HG03175 (cell line): ENCODE measurements around the gene SUB1.
"Not testable (repeated sequence)": the region's sequence is repeated elsewhere in the genome, so short reads cannot be mapped to it uniquely, and the experiment has no call there.

Experiments
- ATAC-seq: cut with Tn5 transposase; IDR thresholded peaks from one replicate; pipeline ENCODE4 v1.9.1; 2021; ENCODE audit warnings: mild to moderate bottlenecking, moderate library complexity; ENCODE audit not compliant: unreplicated experiment

Gene SUB1

DNA sequence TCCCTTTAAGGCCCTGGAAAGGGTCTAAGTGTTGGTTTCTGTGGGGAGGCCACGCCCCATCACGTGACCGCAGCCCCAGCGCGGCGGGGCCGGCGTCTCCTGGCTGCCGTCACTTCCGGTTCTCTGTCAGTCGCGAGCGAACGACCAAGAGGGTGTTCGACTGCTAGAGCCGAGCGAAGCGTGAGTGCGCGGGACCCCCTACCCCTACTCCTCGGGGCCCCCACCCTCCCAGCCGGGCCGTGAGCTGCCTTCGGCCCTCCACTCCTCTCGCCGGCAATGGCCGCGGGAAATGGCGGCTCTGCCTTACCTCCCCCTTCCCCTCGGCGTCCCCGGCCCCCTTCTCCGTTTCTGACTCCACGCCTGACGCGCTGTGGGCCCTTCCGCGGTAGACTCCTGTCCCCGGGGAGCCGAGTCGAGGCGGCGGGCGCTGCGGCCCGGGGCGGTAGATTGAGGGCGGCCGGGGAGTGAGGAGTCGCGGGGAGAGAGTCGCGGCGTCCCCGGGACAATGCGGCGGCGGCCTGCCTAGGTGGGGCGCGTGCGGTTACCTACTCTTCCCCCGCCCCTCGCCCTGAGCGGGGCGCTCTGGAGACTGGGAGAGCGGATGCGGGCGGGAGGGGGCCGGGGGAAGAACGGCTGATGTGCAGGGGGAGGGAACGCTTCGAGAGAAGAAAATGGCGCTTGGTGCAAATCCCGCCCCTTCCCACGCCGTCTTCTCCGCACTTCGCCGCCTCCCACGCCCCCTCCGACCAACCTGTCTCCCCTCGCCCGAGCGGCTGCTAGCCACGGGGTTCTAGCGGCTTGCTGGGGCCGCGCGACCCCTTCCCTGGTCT, at the start of gene SUB1:
TSS of gene SUB1 (plus strand) at position 112 of the 830 bp plus-strand sequence. CDS start 2,956 bp downstream, outside the sequence.
- peak; percentile 57 for ATAC-seq

DNA sequence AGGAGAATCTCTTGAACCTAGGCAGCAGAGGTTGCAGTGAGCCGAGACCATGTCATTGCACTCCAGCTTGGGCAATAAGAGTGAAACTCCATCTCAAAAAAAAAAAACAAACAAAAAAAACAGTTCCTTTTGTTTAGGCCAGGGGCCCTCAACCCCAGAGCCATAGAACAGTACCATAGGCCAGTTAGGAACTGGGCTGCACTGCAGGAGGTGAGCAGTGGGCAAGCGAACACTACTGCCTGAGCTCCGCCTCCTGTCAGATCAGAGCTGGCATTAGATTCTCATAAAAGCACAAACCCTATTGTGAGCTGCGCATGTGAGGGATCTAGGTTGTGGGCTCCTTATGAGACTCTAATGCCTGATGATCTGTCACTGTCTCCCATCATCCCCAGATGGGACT, 49.1 kb upstream of the SUB1 start:
- ATAC-seq = no peak

GRCh38 chr5:32537437-32538029, 47.8 kb upstream of the SUB1 start:
- peak; percentile 19 for ATAC-seq

- peak; percentile 88 for ATAC-seq
Measured at GRCh38 chr5:32538031-32538547, 47.3 kb upstream of the SUB1 start.

DNA sequence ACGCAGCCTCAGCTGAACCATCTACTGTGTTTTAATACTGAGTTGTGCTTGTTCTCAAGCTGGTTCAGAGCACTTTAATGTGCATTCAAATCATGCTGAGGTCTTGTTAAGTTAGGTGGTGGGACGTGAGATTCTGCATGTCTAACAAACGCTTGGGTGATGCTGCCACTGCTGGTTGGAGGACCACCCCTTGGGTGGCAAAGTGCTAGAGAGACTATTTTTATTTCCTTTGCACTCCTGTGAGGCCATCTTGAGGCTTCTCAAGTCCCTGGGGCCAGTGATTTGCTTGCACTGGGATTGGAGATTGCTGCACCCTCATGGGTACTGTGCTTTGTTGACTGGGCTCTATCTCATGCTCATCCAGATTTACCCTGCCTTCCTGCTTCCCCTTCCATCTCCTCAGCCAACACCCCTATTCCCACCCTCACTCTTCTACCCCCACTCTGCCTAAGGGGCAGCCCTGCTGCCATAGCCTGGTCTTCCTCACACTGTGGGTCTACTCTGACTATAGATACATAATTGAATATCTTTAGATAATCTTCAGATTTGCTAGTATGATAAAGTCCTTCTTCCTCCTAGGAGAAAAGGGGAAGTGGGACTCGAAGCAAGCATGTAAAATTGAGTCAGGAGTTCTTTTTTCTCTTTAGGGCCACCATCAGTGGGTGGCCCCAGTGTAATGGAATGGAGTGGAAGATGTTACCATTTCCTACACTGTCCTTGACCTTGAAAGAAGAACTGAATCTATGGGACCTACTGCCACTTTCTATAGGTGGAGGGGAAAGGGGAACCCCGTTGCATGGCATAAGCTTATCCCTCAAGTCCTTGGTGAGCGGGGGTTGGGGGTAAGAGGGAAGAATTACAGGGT, 45.1 kb upstream of the SUB1 start:
- ATAC-seq = no peak

- no peak for ATAC-seq
Measured at GRCh38 chr5:32541241-32541640, 44.1 kb upstream of the SUB1 start.

DNA sequence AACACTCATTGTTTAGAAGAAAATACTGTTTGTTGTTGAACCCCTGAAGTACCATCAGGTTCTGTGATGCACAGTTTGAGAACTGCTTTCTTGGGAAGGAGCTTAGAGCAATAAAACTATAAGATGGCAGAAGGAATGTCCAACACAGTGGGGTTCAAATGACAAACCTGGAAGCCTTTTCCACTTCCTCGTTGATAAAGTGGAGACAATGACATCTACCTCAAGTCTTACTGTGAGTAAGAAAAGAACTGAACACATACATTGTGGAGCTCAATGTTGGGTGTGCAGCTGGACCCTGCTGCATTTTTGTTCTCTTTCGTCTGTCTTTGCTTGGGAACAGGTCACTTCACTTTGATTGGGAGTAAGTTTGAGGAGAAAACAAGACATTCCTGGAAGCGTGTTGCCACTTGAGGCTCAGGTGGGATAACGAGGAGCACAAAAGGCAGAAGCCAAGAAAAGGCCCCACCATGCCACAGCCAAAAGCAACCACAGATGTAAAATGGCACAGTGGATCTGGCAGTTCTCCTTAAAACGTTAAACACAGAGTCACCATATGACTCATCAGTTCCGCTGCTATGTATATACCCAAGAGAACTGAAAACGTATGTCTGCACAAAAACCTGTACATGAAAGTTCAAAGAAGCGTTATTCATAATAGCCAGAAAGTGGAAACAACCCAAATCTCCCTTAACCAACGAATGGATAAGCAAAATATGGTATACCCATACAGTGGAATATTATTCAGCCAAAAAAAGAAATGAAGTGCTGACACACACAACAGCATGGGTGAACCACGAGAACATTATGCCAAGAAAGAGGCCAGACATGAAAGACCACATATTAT, 42.9 kb upstream of the SUB1 start:
- ATAC-seq = peak; percentile 73

GRCh38 chr5:32543291-32543690, 42.1 kb upstream of the SUB1 start:
- no peak for ATAC-seq

DNA sequence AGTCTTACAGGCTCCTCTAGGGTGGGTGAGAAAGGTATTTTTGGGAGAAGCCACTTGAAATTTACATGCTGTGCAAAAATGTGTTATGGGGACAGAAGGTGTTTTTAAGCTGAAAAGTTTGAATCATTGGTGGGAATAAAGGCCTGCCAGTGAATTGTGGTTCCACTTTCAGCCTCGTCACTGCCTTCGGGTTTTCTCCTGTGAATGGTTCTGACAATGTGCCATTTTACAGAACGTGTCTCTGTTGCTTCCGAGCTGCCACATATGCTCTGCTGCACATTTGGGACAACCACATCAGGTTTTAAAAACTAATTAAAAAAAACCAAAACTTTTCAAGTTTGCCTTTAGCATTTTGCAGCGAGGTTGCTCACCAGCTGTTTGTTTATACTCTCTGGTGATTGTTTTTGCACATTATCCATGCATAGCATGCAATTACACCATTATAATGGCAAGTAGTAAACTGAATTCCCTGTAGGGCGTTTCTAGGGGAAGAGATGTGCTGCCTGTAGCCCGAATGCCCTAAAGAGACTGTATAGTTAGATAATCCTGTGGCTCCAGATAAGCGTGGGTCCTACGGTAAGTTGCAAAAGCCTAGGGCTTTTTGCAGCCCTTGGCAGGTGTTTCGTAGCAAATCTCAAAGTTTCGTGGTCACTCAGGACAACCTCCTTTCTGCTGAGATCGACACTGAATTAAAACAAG, 40.1 kb upstream of the SUB1 start:
- no peak for ATAC-seq

- ATAC-seq = no peak
Measured at GRCh38 chr5:32551194-32551593, 34.2 kb upstream of the SUB1 start.

- ATAC-seq = no peak
Measured at GRCh38 chr5:32551865-32552264, 33.5 kb upstream of the SUB1 start.

DNA sequence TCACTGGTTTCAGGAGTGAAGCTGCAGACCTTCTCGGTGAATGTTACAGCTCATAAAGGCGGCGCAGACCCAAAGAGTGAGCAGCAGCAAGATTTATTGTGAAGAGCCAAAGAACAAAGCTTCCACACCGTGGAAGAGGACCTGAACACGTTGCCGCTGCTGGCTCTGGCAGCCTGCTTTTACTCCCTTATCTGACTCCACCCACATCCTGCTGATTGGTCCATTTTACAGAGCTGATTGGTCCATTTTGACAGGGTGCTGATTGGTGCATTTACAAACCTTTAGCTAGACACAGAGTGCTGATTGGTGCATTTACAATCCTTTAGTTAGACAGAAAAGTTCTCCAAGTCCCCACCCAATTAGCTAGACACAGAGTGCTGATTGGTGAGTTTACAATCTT, 32.9 kb upstream of the SUB1 start:
- not testable (repeated sequence) for ATAC-seq

DNA sequence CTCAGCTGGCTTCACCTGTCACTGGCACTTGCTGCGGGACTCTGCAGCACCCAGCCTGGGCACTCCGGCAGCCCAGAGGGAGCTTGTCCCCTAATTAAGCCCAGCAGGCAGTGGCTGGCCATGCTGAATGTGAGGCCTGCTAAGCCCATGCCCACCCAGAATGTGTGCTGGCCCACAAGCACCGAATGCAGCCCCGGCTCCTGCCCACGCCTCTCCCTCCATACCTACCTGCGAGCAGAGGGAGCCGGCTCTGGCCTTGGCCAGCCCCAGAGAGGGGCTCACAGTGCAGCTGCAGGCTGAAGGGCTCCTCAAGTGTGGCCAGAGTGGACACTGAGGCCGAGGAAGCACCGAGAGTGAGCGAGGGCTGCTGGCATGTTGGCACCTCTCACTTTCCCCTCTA, 32.4 kb upstream of the SUB1 start:
- no peak for ATAC-seq

GRCh38 chr5:32554181-32554780, 31.1 kb upstream of the SUB1 start:
- ATAC-seq = not testable (repeated sequence)

GRCh38 chr5:32556543-32556942, 28.8 kb upstream of the SUB1 start:
- not testable (repeated sequence) for ATAC-seq

GRCh38 chr5:32559411-32559810, 25.9 kb upstream of the SUB1 start:
- no peak for ATAC-seq

DNA sequence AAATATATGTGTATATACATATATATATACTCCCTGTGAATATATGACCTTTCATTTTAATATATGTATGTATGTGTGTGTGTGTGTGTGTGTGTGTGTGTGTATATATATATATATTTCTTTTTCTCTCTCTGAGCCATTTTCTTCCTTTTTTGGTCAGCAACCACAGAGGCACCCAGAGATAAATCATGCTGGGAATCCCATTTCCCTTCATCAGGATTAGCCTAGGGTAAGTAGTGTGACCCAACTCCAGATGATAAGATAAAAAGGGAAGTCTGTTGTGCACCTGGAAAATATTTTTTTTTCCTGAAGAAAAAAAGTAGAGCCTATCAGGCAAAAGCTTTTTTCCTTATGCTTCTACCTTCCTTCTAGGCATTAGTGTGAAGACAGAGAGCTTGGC, 25.4 kb upstream of the SUB1 start:
- ATAC-seq = no peak

GRCh38 chr5:32562056-32562455, 23.3 kb upstream of the SUB1 start:
- no peak for ATAC-seq

- no peak for ATAC-seq
Measured at GRCh38 chr5:32562843-32563242, 22.5 kb upstream of the SUB1 start.
